ENCODE measurements around the gene PRDM4. TPM values are rescaled to one million over a fixed set of nuclear protein-coding genes. Genes with fewer than 3 reads are reported as not detected.

PRDM4 gene
- total RNA-seq, 1 experiment from 2014 or later = 25.2 TPM

DNA sequence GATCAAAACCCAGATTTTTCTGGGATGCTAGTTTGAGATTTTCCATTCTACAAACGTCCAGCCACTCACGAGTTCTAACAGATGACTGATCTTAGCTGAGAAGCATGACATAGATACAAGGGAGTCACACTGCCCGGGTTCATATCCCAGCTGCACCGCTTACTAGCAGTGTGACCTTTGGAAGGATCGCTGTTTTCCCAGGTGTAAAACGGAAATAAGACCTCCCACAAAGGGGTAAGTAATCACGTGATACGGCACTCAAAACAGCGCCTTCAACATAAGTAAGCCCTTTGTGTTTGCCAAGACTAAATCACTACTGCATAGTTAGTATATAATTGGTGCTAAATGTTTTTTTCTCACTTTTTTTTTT, 76.0 kb downstream of the PRDM4 start:
- H3K27me3 Mint-ChIP-seq (ENCODE audit: unreplicated experiment) = peaks cover 12% of the 10 kb centered on the region
- peak overlapping the region; percentile 96 for H3K27ac Mint-ChIP-seq (ENCODE audit: unreplicated experiment)
- peaks cover 31% of the 10 kb centered on the region for H3K36me3 Mint-ChIP-seq (ENCODE audit: insufficient read depth, unreplicated experiment)
- TF ChIP-seq, protein P1, sequence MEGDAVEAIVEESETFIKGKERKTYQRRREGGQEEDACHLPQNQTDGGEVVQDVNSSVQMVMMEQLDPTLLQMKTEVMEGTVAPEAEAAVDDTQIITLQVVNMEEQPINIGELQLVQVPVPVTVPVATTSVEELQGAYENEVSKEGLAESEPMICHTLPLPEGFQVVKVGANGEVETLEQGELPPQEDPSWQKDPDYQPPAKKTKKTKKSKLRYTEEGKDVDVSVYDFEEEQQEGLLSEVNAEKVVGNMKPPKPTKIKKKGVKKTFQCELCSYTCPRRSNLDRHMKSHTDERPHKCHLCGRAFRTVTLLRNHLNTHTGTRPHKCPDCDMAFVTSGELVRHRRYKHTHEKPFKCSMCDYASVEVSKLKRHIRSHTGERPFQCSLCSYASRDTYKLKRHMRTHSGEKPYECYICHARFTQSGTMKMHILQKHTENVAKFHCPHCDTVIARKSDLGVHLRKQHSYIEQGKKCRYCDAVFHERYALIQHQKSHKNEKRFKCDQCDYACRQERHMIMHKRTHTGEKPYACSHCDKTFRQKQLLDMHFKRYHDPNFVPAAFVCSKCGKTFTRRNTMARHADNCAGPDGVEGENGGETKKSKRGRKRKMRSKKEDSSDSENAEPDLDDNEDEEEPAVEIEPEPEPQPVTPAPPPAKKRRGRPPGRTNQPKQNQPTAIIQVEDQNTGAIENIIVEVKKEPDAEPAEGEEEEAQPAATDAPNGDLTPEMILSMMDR (IDR thresholded peaks at IDR 0.05; ENCODE audit: unreplicated experiment) = no peak
- DNase-seq = peak; percentile 22
- intact Hi-C loops (cut with micrococcal nuclease; ENCODE audit: unreplicated experiment) = loop anchor here (5.0 to 10.0 kb wide), 2 partner anchors 72 to 830 kb away; partner anchors contain the start of gene FICD
- H3K4me1 Mint-ChIP-seq (ENCODE audit: low read depth, unreplicated experiment) = no peaks in the 10 kb centered on the region
- no TSS peak for BruUV-seq (replicated peaks)
- H3K9me3 Mint-ChIP-seq (ENCODE audit: low read depth, unreplicated experiment) = no peaks in the 10 kb centered on the region
- H3K4me3 Mint-ChIP-seq (ENCODE audit: low read depth, unreplicated experiment) = peak overlapping the region; percentile 94
- CTCF ChIA-PET = interaction anchor here (0.6 to 1.4 kb wide), 2 partner anchors 9 to 40 kb away, joined by 3 to 11 read pairs; no protein-coding TSS in a partner anchor

DNA sequence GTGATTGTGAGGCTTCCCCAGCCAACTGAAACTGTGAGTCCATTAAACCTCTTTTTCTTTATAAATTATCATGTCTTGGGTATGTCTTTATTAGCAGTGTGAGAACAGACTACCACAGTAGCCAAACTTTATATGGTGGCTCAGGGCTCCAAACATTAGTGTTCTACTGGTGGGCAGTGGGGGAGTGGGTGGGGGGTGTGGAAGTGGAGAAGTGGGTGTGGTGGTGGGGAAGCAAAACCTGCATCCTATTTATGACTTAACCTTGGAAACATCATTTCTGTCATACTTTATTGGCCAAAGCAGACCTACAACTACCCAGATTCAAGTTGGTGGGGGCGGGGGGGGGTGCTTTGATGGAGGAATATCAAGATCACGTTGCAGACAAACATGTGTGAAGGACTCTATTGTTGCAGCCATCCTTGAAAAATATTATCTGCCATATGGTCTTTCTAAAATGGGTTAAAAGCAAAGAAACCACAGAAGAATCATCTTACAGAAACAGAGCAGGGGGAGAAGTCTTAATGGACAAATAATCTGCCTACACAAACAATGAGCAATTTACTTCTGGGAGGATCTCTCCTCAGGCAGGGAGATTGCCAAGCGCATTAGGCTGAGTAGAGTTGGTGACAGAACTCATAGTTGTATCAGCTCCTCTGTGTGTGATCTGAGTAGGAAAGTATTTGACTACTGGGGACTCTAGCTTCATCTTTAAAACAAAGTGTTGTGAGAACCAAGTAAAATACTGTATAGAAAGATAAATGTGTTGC, 76.7 kb downstream of the PRDM4 start:
- no peaks in the 10 kb centered on the region for H3K9me3 Mint-ChIP-seq (ENCODE audit: low read depth, unreplicated experiment)
- H3K36me3 Mint-ChIP-seq (ENCODE audit: insufficient read depth, unreplicated experiment) = peaks cover 31% of the 10 kb centered on the region
- peaks cover 14% of the 10 kb centered on the region for H3K27me3 Mint-ChIP-seq (ENCODE audit: unreplicated experiment)
- no peak for DNase-seq
- TF ChIP-seq, protein P1 (IDR thresholded peaks at IDR 0.05; ENCODE audit: unreplicated experiment) = no peak
- CTCF ChIA-PET = interaction anchor here (0.6 to 1.4 kb wide), 2 partner anchors 8 to 39 kb away, joined by 3 to 11 read pairs; no protein-coding TSS in a partner anchor
- intact Hi-C loops (cut with micrococcal nuclease; ENCODE audit: unreplicated experiment) = loop anchor here (10.0 kb wide), 1 partner anchor 831 kb away; the partner anchor contains the start of gene FICD
- BruUV-seq (replicated peaks) = no TSS peak
- peak overlapping the region; percentile 96 for H3K27ac Mint-ChIP-seq (ENCODE audit: unreplicated experiment)
- H3K4me1 Mint-ChIP-seq (ENCODE audit: low read depth, unreplicated experiment) = no peaks in the 10 kb centered on the region
- peak overlapping the region; percentile 94 for H3K4me3 Mint-ChIP-seq (ENCODE audit: low read depth, unreplicated experiment)

Other genes starting within 250 kb of the PRDM4 start
- 52.7 and 60.5 TPM in 2 replicates for gene PWP1, start 75.3 kb downstream of the PRDM4 start, total RNA-seq (2022)
- gene ASCL4, start 13.6 kb upstream of the PRDM4 start, total RNA-seq (2022) = not detected in 2 replicates